ENCODE data around the gene RBBP5.

RBBP5 gene

GRCh38 chr1:205045146-205045545 is 76.6 kb downstream of the RBBP5 start:
- no peaks in the 10 kb centered on the region for H4K20me1 ChIP-seq (ENCODE audit: insufficient read depth, low read length)
- TF ChIP-seq CTCF (IDR thresholded peaks at IDR 0.05; ENCODE audit: low read depth, low read length) (no peak), EZH2phosphoT487 (IDR thresholded peaks at IDR 0.05; ENCODE audit: low read depth) (no peak)
- H3K4me2 ChIP-seq (ENCODE audit: low read length): no peak overlapping the region
- no peak overlapping the region for H3K4me3 ChIP-seq (ENCODE audit: low read length)
- no peak overlapping the region for H3K27ac ChIP-seq (ENCODE audit: low read length)
- no peak overlapping the region for H2AFZ ChIP-seq (ENCODE audit: low read depth, low read length)
- H3K4me1 ChIP-seq (ENCODE audit: low read length): no peaks in the 10 kb centered on the region
- peaks cover 80% of the 10 kb centered on the region for H3K27me3 ChIP-seq (ENCODE audit: low read depth, low read length)
- no peak overlapping the region for H3K9ac ChIP-seq (ENCODE audit: low read length)
- no peaks in the 10 kb centered on the region for H3K79me2 ChIP-seq (ENCODE audit: low read length)
- H3K9me3 ChIP-seq (ENCODE audit: insufficient read depth, low read length): no peaks in the 10 kb centered on the region
- no peaks in the 10 kb centered on the region for H3K36me3 ChIP-seq (replicated peaks; ENCODE audit: low read depth, low read length)

- Histone ChIP-seq H3K4me2 (ENCODE audit: low read length) (no peak overlapping the region), H3K4me3 (ENCODE audit: low read length) (no peak overlapping the region), H4K20me1 (ENCODE audit: insufficient read depth, low read length) (no peaks in the 10 kb centered on the region), H3K9me3 (ENCODE audit: insufficient read depth, low read length) (no peaks in the 10 kb centered on the region), H3K79me2 (ENCODE audit: low read length) (no peaks in the 10 kb centered on the region), H3K27me3 (ENCODE audit: low read depth, low read length) (peaks cover 80% of the 10 kb centered on the region), H3K9ac (ENCODE audit: low read length) (no peak overlapping the region), H3K4me1 (ENCODE audit: low read length) (no peaks in the 10 kb centered on the region), H3K27ac (ENCODE audit: low read length) (no peak overlapping the region), H3K36me3 (replicated peaks; ENCODE audit: low read depth, low read length) (no peaks in the 10 kb centered on the region), H2AFZ (ENCODE audit: low read depth, low read length) (no peak overlapping the region)
- TF ChIP-seq EZH2phosphoT487 (IDR thresholded peaks at IDR 0.05; ENCODE audit: low read depth) (no peak), CTCF (IDR thresholded peaks at IDR 0.05; ENCODE audit: low read depth, low read length) (no peak)
Measured at GRCh38 chr1:205044741-205045140, 77.0 kb downstream of the RBBP5 start.

GRCh38 chr1:205043866-205044265 is 77.9 kb downstream of the RBBP5 start:
- no peak overlapping the region for H2AFZ ChIP-seq (ENCODE audit: low read depth, low read length)
- peaks cover 84% of the 10 kb centered on the region for H3K27me3 ChIP-seq (ENCODE audit: low read depth, low read length)
- no peak overlapping the region for H3K9ac ChIP-seq (ENCODE audit: low read length)
- TF ChIP-seq EZH2phosphoT487 (IDR thresholded peaks at IDR 0.05; ENCODE audit: low read depth): no peak
- TF ChIP-seq CTCF (IDR thresholded peaks at IDR 0.05; ENCODE audit: low read depth, low read length): no peak
- no peaks in the 10 kb centered on the region for H3K9me3 ChIP-seq (ENCODE audit: insufficient read depth, low read length)
- no peak overlapping the region for H3K27ac ChIP-seq (ENCODE audit: low read length)
- H4K20me1 ChIP-seq (ENCODE audit: insufficient read depth, low read length): no peaks in the 10 kb centered on the region
- H3K36me3 ChIP-seq (replicated peaks; ENCODE audit: low read depth, low read length): no peaks in the 10 kb centered on the region
- no peak overlapping the region for H3K4me3 ChIP-seq (ENCODE audit: low read length)
- no peak overlapping the region for H3K4me2 ChIP-seq (ENCODE audit: low read length)
- H3K4me1 ChIP-seq (ENCODE audit: low read length): no peaks in the 10 kb centered on the region
- no peaks in the 10 kb centered on the region for H3K79me2 ChIP-seq (ENCODE audit: low read length)

- H3K79me2 ChIP-seq (ENCODE audit: low read length): no peaks in the 10 kb centered on the region
- H3K27me3 ChIP-seq (ENCODE audit: low read depth, low read length): peaks cover 81% of the 10 kb centered on the region
- no peaks in the 10 kb centered on the region for H3K4me1 ChIP-seq (ENCODE audit: low read length)
- no peaks in the 10 kb centered on the region for H4K20me1 ChIP-seq (ENCODE audit: insufficient read depth, low read length)
- no peak within 1 kb of the TSS for H3K27ac ChIP-seq (ENCODE audit: low read length)
- no peak within 1 kb of the TSS for H3K9ac ChIP-seq (ENCODE audit: low read length)
- no peaks in the 10 kb centered on the region for H3K36me3 ChIP-seq (replicated peaks; ENCODE audit: low read depth, low read length)
- H3K9me3 ChIP-seq (ENCODE audit: insufficient read depth, low read length): no peaks in the 10 kb centered on the region
- H2AFZ ChIP-seq (ENCODE audit: low read depth, low read length): no peak within 1 kb of the TSS
- no peak within 1 kb of the TSS for H3K4me2 ChIP-seq (ENCODE audit: low read length)
- H3K4me3 ChIP-seq (ENCODE audit: low read length): no peak within 1 kb of the TSS
- TF ChIP-seq CTCF (IDR thresholded peaks at IDR 0.05; ENCODE audit: low read depth, low read length): no peak
- no peak for TF ChIP-seq EZH2phosphoT487 (IDR thresholded peaks at IDR 0.05; ENCODE audit: low read depth)
Measured at GRCh38 chr1:205042911-205043806, 78.6 kb downstream of the RBBP5 start, which contains the start of gene CNTN2. TSS of gene CNTN2 (plus strand) at chr1:205043212. CDS start at chr1:205053186, 9,974 bp downstream.
